ENCODE results near the gene AZI2.

AZI2 gene

GRCh38 chr3:28301688-28302087, 46.9 kb downstream of the AZI2 start:
- no peak for DNase-seq (ENCODE audit: low read depth)

GRCh38 chr3:28300345-28300962, 48.2 kb downstream of the AZI2 start:
- DNase-seq (ENCODE audit: low read depth), result no peak

- no peak for DNase-seq (ENCODE audit: low read depth)
Observed at GRCh38 chr3:28299705-28300104, 48.9 kb downstream of the AZI2 start.

- no peak for DNase-seq (ENCODE audit: low read depth)
Observed at GRCh38 chr3:28295898-28296490, 52.6 kb downstream of the AZI2 start.

GRCh38 chr3:28294667-28295413, 53.8 kb downstream of the AZI2 start:
- DNase-seq (ENCODE audit: low read depth), result no peak

GRCh38 chr3:28292622-28293021, 56.0 kb downstream of the AZI2 start:
- DNase-seq (ENCODE audit: low read depth), result no peak

- DNase-seq (ENCODE audit: low read depth), result no peak
Observed at GRCh38 chr3:28291577-28291976, 57.0 kb downstream of the AZI2 start.

GRCh38 chr3:28290863-28291300, 57.7 kb downstream of the AZI2 start:
- DNase-seq (ENCODE audit: low read depth), result no peak

- no peak for DNase-seq (ENCODE audit: low read depth)
Observed at GRCh38 chr3:28287046-28287445, 61.6 kb downstream of the AZI2 start.

- DNase-seq (ENCODE audit: low read depth), result no peak
Observed at GRCh38 chr3:28286595-28286994, 62.0 kb downstream of the AZI2 start.

GRCh38 chr3:28280781-28281180, 67.8 kb downstream of the AZI2 start:
- DNase-seq (ENCODE audit: low read depth), result no peak

GRCh38 chr3:28279770-28280169, 68.9 kb downstream of the AZI2 start:
- DNase-seq (ENCODE audit: low read depth), result no peak

GRCh38 chr3:28278918-28279317, 69.7 kb downstream of the AZI2 start:
- no peak for DNase-seq (ENCODE audit: low read depth)

- DNase-seq (ENCODE audit: low read depth), result no peak
Observed at GRCh38 chr3:28273837-28274236, 74.8 kb downstream of the AZI2 start.
